WERI-Rb-1 (cell line): ENCODE results near the gene RB1.
"Not testable (repeated sequence)": the region's sequence is repeated elsewhere in the genome, so short reads cannot be mapped to it uniquely, and the experiment has no call there.

Source experiments
- DNase-seq: peaks from one replicate; pipeline ENCODE4 v3.0.0-alpha.2; 2020
- H3K27ac ChIP-seq: fragments of 250-450 bp; sonication (Bioruptor Pico); 2 replicates; pipeline ENCODE4 v1.5.1; 2020; ENCODE audit warnings: mild to moderate bottlenecking, moderate library complexity
- H3K27me3 ChIP-seq: fragments of 250-450 bp; sonication (Bioruptor Pico); 2 replicates; pipeline ENCODE4 v1.5.1; 2021; ENCODE audit warnings: mild to moderate bottlenecking, low read depth, moderate library complexity; ENCODE audit not compliant: insufficient read depth, severe bottlenecking
- H3K36me3 ChIP-seq: fragments of 250-450 bp; sonication (Bioruptor Pico); 2 replicates; pipeline ENCODE4 v1.5.1; 2020; ENCODE audit warnings: mild to moderate bottlenecking, moderate library complexity
- H3K4me3 ChIP-seq: 2 replicates; pipeline ENCODE4 v1.5.1; 2011; ENCODE audit warnings: low read depth, mild to moderate bottlenecking, control low read depth, low read length
- H3K9me3 ChIP-seq: fragments of 250-450 bp; sonication (Bioruptor Pico); 2 replicates; pipeline ENCODE4 v1.5.1; 2021; ENCODE audit warnings: mild to moderate bottlenecking, moderate library complexity; ENCODE audit not compliant: severe bottlenecking
- CTCF ChIP-seq: IDR thresholded peaks from 2 replicates; pipeline ENCODE4 v1.5.1; 2011; ENCODE audit warnings: low read depth, mild to moderate bottlenecking, control low read depth, inconsistent platforms, low read length

The RB1 gene

GRCh38 chr13:48448285-48448958 is 144.9 kb downstream of the RB1 start:
- Histone ChIP-seq H3K27ac (no peak overlapping the region), H3K36me3 (no peaks in the 10 kb centered on the region), H3K27me3 (no peaks in the 10 kb centered on the region), H3K4me3 (no peak overlapping the region), H3K9me3 (no peaks in the 10 kb centered on the region)
- no peak for DNase-seq
- TF ChIP-seq CTCF: no peak

- H3K36me3 ChIP-seq: no peaks in the 10 kb centered on the region
- H3K27ac ChIP-seq: no peak overlapping the region
- no peaks in the 10 kb centered on the region for H3K9me3 ChIP-seq
- DNase-seq: no peak
- H3K4me3 ChIP-seq: no peak overlapping the region
- no peaks in the 10 kb centered on the region for H3K27me3 ChIP-seq
- TF ChIP-seq CTCF: no peak
These were observed 145.5 kb downstream of the RB1 start for GRCh38 chr13:48448959-48449614.

- no peak for DNase-seq
- Histone ChIP-seq H3K36me3 (no peaks in the 10 kb centered on the region), H3K9me3 (no peaks in the 10 kb centered on the region), H3K27me3 (no peaks in the 10 kb centered on the region), H3K27ac (no peak overlapping the region), H3K4me3 (no peak overlapping the region)
- TF ChIP-seq CTCF: no peak
These were observed 146.1 kb downstream of the RB1 start for GRCh38 chr13:48449656-48450055.

- H3K4me3 ChIP-seq, H3K27ac ChIP-seq, DNase-seq, H3K9me3 ChIP-seq, H3K27me3 ChIP-seq, H3K36me3 ChIP-seq: not testable (repeated sequence)
These were observed 147.6 kb downstream of the RB1 start for GRCh38 chr13:48451196-48451595.

GRCh38 chr13:48456546-48456945 is 153.0 kb downstream of the RB1 start:
- TF ChIP-seq CTCF: no peak
- no peak for DNase-seq
- no peaks in the 10 kb centered on the region for H3K36me3 ChIP-seq

GRCh38 chr13:48457578-48458242 is 154.2 kb downstream of the RB1 start:
- no peak for DNase-seq
- Histone ChIP-seq H3K4me3 (no peak overlapping the region), H3K9me3 (no peaks in the 10 kb centered on the region), H3K36me3 (no peaks in the 10 kb centered on the region), H3K27me3 (no peaks in the 10 kb centered on the region), H3K27ac (no peak overlapping the region)
- no peak for TF ChIP-seq CTCF

More at GRCh38 chr13:48456546-48456945, 153.0 kb downstream of the RB1 start:
- no peaks in the 10 kb centered on the region for H3K9me3 ChIP-seq
- H3K4me3 ChIP-seq: no peak overlapping the region
- H3K27ac ChIP-seq: no peak overlapping the region
- H3K27me3 ChIP-seq: no peaks in the 10 kb centered on the region
